Upper lobe of left lung (tissue), 6 donors: ENCODE data around the gene NOG. TPM values are rescaled to one million over a fixed set of nuclear protein-coding genes. Genes with fewer than 3 reads are reported as not detected.

Experiments used
- ATAC-seq, 2 donors: fragments of 200-7000 bp; cut with Tn5 transposase; one replicate each; pipeline ENCODE4 v1.9.1; 2022; ENCODE audit warnings: mild to moderate bottlenecking in 2 of 2, moderate library complexity in 2 of 2; ENCODE audit not compliant: low FRiP score in 2 of 2
- DNase-seq, 2 donors: peaks; one replicate each; pipeline ENCODE4 v3.0.0-alpha.2; 2019 to 2020
- H3K27ac ChIP-seq, 4 donors: fragments of 200-600 bp; sonication (generic); one replicate each; pipeline ENCODE4 v1.5.1; 2016 to 2019
- H3K27me3 ChIP-seq, 4 donors: fragments of 200-600 bp; sonication (generic); one replicate each; pipeline ENCODE4 v1.5.1; 2017 to 2019
- H3K36me3 ChIP-seq, 4 donors: fragments of 200-600 bp; sonication (generic); one replicate each; pipeline ENCODE4 v1.5.1; 2016 to 2019
- H3K4me1 ChIP-seq, 4 donors: fragments of 200-600 bp; sonication (generic); one replicate each; pipeline ENCODE4 v1.5.1; 2018 to 2019
- H3K4me3 ChIP-seq, 4 donors: fragments of 200-600 bp; sonication (generic); one replicate each; pipeline ENCODE4 v1.5.1; 2017 to 2019; ENCODE audit warnings: mild to moderate bottlenecking in 2 of 4, moderate library complexity in 1 of 4
- H3K9me3 ChIP-seq, 4 donors: fragments of 200-600 bp; sonication (generic); one replicate each; pipeline ENCODE4 v1.5.1; 2018 to 2019
- CTCF ChIP-seq, 6 experiments: fragments of 450-650 bp in 4 of 6; fragments of 200-600 bp in 2 of 6; sonication (generic) in 2 of 6; IDR thresholded peaks; one replicate each; pipeline ENCODE4 v1.5.1; 2016 to 2019; ENCODE audit warnings: antibody characterized with exemption in 6 of 6
- EP300 ChIP-seq, 4 donors: sonication (generic); formaldehyde crosslinking; IDR thresholded peaks; one replicate each; pipeline ENCODE4 v1.5.1; 2017; ENCODE audit warnings: antibody characterized with exemption in 4 of 4, control low read depth in 2 of 4
- POLR2A ChIP-seq, 4 donors: fragments of 450-650 bp; IDR thresholded peaks; one replicate each; pipeline ENCODE4 v1.5.1; 2016 to 2017; ENCODE audit warnings: antibody characterized with exemption in 4 of 4, mild to moderate bottlenecking in 2 of 4
- POLR2AphosphoS5 ChIP-seq, 2 donors: sonication (generic); formaldehyde crosslinking; IDR thresholded peaks; one replicate each; pipeline ENCODE4 v1.5.1; 2017; ENCODE audit warnings: antibody characterized with exemption in 2 of 2
- WGBS, 2 donors: methylation state at CpG; one replicate each; pipeline ENCODE4 v1.1.5; 2017 to 2018; 5-methylcytosine and 5-hydroxymethylcytosine counted together
- total RNA-seq, 6 donors: library from RNA; depleted of rRNA in 4 of 6; stranded (reverse); fragments of >200 nt in 4 of 6; gene quantifications; one replicate each; pipeline versions ENCODE4 v1.1.0 to v1.2.1, GENCODE V29; 2016 to 2021
- donor health status: DM: no; HTN: no; CAD: no; lungs with moderate emphysema.
- donor health status: DM: no; HTN: yes; CAD: no; lungs with severe emphysema.

Gene NOG
- total RNA-seq, 6 donors from 2014 or later, result 0.80 to 8.5 (median 2.2) TPM; not detected in 1

GRCh38 chr17:56595831-56596690 lies 2.6 kb downstream of the NOG start:
- peaks cover 0 to 44% (median 15%) of the 10 kb centered on the region in 4 donors for H3K27me3 ChIP-seq
- H3K4me1 ChIP-seq, result peaks cover 54 to 64% (median 55%) of the 10 kb centered on the region in 4 donors
- WGBS, 2 donors, result 2% methylated on average over 25 to 43 of the region's 43 CpGs
- peak overlapping the region in 2 of 4 donors; percentile 32 to 37 for H3K4me3 ChIP-seq
- H3K9me3 ChIP-seq, result no peaks in the 10 kb centered on the region
- no peak for ATAC-seq
- H3K36me3 ChIP-seq, result no peaks in the 10 kb centered on the region
- H3K27ac ChIP-seq, result no peak overlapping the region
- DNase-seq, result peak in 1 of 2 donors; percentile 41
- no peak for TF ChIP-seq EP300 (IDR thresholded peaks at IDR 0.05)
- TF ChIP-seq POLR2A (IDR thresholded peaks at IDR 0.05), result no peak

GRCh38 chr17:56596691-56597494 lies 3.4 kb downstream of the NOG start:
- DNase-seq (peak in 1 of 2 donors; percentile 59), ATAC-seq (no peak)
- Histone ChIP-seq H3K4me1 (peaks cover 50 to 64% (median 55%) of the 10 kb centered on the region in 4 donors), H3K36me3 (no peaks in the 10 kb centered on the region), H3K9me3 (no peaks in the 10 kb centered on the region), H3K4me3 (peak overlapping the region; percentile 3 to 37 (median 24)), H3K27me3 (peaks cover 0 to 44% (median 15%) of the 10 kb centered on the region in 4 donors), H3K27ac (no peak overlapping the region)
- TF ChIP-seq POLR2A (IDR thresholded peaks at IDR 0.05) (no peak), POLR2AphosphoS5 (IDR thresholded peaks at IDR 0.05) (no peak), CTCF (IDR thresholded peaks at IDR 0.05) (no peak), EP300 (IDR thresholded peaks at IDR 0.05) (no peak)
- 1% methylated on average over 27 to 37 of the region's 40 CpGs for WGBS, 2 donors

GRCh38 chr17:56597495-56597990 lies 4.0 kb downstream of the NOG start:
- 3 to 7% methylated on average over 7 to 17 of the region's 41 CpGs for WGBS, 2 donors
- DNase-seq (peak in 1 of 2 donors; percentile 77), ATAC-seq (no peak)
- TF ChIP-seq POLR2AphosphoS5 (IDR thresholded peaks at IDR 0.05), result no peak
- no peak for TF ChIP-seq POLR2A (IDR thresholded peaks at IDR 0.05)
- TF ChIP-seq EP300 (IDR thresholded peaks at IDR 0.05), result no peak
- Histone ChIP-seq H3K27me3 (peaks cover 0 to 44% (median 15%) of the 10 kb centered on the region in 4 donors), H3K4me3 (peak overlapping the region; percentile 3 to 37 (median 24)), H3K27ac (no peak overlapping the region), H3K4me1 (peaks cover 46 to 59% (median 51%) of the 10 kb centered on the region in 4 donors), H3K9me3 (no peaks in the 10 kb centered on the region), H3K36me3 (no peaks in the 10 kb centered on the region)

GRCh38 chr17:56598466-56598865 lies 5.0 kb downstream of the NOG start:
- no peaks in the 10 kb centered on the region for H3K9me3 ChIP-seq
- TF ChIP-seq POLR2AphosphoS5 (IDR thresholded peaks at IDR 0.05) (no peak), CTCF (IDR thresholded peaks at IDR 0.05) (no peak), POLR2A (IDR thresholded peaks at IDR 0.05) (no peak), EP300 (IDR thresholded peaks at IDR 0.05) (no peak)
- no peak overlapping the region for H3K27ac ChIP-seq
- ATAC-seq (no peak), DNase-seq (no peak)
- H3K4me3 ChIP-seq, result no peak overlapping the region
- H3K4me1 ChIP-seq, result peaks cover 40 to 49% (median 43%) of the 10 kb centered on the region in 4 donors
- H3K27me3 ChIP-seq, result peaks cover 0 to 43% (median 15%) of the 10 kb centered on the region in 4 donors
- 66 to 68% methylated on average over 4 to 5 of the region's 5 CpGs for WGBS, 2 donors
- H3K36me3 ChIP-seq, result no peaks in the 10 kb centered on the region

GRCh38 chr17:56599088-56599487 lies 5.6 kb downstream of the NOG start:
- Histone ChIP-seq H3K27ac (no peak overlapping the region), H3K4me1 (peaks cover 37 to 43% (median 38%) of the 10 kb centered on the region in 4 donors), H3K27me3 (peaks cover 0 to 37% (median 15%) of the 10 kb centered on the region in 4 donors), H3K4me3 (no peak overlapping the region), H3K9me3 (no peaks in the 10 kb centered on the region), H3K36me3 (no peaks in the 10 kb centered on the region)
- DNase-seq (no peak), ATAC-seq (no peak)
- TF ChIP-seq EP300 (IDR thresholded peaks at IDR 0.05) (no peak), POLR2AphosphoS5 (IDR thresholded peaks at IDR 0.05) (no peak), POLR2A (IDR thresholded peaks at IDR 0.05) (no peak), CTCF (IDR thresholded peaks at IDR 0.05) (no peak)
- WGBS, 2 donors, result 80 to 84% methylated on average over 4 of the region's 4 CpGs
